ENCODE measurements around the gene SPRY4. TPM values are rescaled to one million over a fixed set of nuclear protein-coding genes. Genes with fewer than 3 reads are reported as not detected.
A peak's percentile ranks its signal among the peaks of the same experiment; 100 is the strongest.

SPRY4 gene
- total RNA-seq, 2 experiments from 2014 or later = 0.05 to 0.27 TPM

DNA sequence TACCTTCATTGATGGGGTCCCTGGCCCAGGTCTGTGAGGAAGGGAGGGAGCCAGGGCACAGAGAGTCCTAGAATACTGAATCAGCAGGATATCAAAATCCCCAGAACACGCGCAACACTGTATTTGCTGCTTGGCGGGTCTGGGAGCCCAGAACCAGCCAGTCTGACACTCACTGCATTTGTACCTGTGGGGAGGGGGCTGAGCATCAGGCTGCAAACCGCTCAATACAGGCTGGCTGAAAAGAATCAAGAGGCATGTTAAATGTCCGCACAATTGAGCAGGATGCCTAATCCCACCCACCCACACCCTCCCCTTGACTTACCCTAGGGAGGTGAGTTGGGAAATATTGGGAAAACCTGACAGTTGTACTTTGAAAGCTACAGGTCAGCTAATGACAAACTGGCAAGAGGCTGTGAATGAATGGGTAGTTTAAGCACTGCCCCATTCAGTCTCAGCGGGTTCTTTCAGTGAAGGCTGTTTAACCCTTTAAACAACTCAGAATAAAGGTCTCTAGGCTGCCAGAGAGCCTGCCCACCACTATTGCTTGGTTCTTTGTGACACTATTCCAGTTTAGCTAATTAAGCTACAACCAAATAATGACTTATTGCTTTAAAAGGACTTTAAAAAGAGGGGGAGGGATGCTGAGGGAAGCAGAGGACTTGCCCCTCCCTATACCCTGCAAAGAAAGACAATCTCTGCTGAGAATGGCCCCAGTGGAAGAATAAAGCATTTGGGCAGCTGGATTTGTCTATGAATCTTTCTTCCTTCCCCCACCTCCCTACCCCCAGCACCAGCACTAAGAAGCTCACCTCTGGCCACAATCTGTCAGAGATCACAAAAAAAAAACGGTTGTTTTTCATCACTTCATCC is 5.0 kb downstream of the SPRY4 start:
- Mint-ChIP-seq H3K4me1 (peaks cover 44% of the 10 kb centered on the region), H3K4me3 (no peak overlapping the region), H3K27ac (no peak overlapping the region), H3K36me3 (ENCODE audit: low read depth) (no peaks in the 10 kb centered on the region), H3K27me3 (peaks cover 27% of the 10 kb centered on the region), H3K9me3 (no peaks in the 10 kb centered on the region)
- ChIA-PET POLR2A (interaction anchor here (0.5 to 0.6 kb wide), 2 partner anchors 10 kb away, joined by 3 to 4 read pairs; no protein-coding TSS in a partner anchor), CTCF (interaction anchor here (0.6 to 1.2 kb wide), 3 partner anchors 10 to 104 kb away, joined by 3 read pairs; no protein-coding TSS in a partner anchor)
- DNase-seq = no peak

DNA sequence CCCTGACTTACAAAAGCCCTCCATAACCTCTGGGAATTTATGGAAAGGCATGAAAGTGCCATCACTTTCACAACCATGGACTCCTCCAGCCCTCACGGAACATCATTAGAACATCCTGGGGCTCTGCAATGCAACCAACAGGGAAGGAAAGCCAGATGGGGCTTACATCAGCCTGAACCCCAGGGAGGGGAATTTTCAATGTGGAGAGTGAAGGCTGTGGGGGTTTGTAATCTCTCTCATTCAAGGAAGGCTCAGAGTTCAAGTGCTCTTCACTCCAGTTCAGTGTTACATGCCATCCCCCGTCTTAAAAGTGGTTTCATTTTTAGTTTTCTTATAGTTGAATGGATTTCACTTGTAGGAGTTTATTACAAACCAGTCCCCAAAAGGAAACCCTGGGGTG is 5.7 kb downstream of the SPRY4 start:
- no peak for DNase-seq
- no peak overlapping the region for H3K27ac Mint-ChIP-seq
- H3K27me3 Mint-ChIP-seq = peaks cover 26% of the 10 kb centered on the region
- H3K4me1 Mint-ChIP-seq = peaks cover 40% of the 10 kb centered on the region
- H3K36me3 Mint-ChIP-seq (ENCODE audit: low read depth) = no peaks in the 10 kb centered on the region
- H3K4me3 Mint-ChIP-seq = no peak overlapping the region
- ChIA-PET POLR2A (interaction anchor here (0.5 kb wide), 1 partner anchor 11 kb away, joined by 3 read pairs; no protein-coding TSS in a partner anchor), CTCF (interaction anchor here (1.2 kb wide), 1 partner anchor 9 kb away, joined by 3 read pairs; no protein-coding TSS in a partner anchor)
- no peaks in the 10 kb centered on the region for H3K9me3 Mint-ChIP-seq

DNA sequence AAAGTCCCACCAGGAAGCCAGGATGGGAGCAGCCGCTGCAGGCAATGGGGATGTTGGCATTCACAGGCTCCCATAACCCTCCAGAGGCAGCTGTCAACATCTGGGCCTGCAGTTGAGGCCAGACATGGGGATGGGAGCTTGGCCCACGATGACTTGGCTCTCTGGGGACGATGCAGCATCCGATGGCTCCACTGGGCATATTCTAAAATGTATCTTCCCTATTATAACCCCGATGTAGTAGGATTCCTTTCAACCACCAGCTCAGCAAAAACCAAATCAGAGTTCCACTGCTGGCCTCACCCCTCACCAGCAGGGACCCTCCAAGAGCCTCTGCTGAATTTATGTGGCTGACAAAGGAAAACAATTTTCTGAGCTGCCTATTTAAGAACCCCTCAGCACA is 7.1 kb downstream of the SPRY4 start:
- no peak overlapping the region for H3K4me3 Mint-ChIP-seq
- H3K27me3 Mint-ChIP-seq = peaks cover 13% of the 10 kb centered on the region
- CTCF ChIA-PET = no interaction called here
- no peaks in the 10 kb centered on the region for H3K9me3 Mint-ChIP-seq
- POLR2A ChIA-PET = no interaction called here
- H3K4me1 Mint-ChIP-seq = peaks cover 33% of the 10 kb centered on the region
- H3K36me3 Mint-ChIP-seq (ENCODE audit: low read depth) = no peaks in the 10 kb centered on the region
- H3K27ac Mint-ChIP-seq = no peak overlapping the region
- no peak for DNase-seq

DNA sequence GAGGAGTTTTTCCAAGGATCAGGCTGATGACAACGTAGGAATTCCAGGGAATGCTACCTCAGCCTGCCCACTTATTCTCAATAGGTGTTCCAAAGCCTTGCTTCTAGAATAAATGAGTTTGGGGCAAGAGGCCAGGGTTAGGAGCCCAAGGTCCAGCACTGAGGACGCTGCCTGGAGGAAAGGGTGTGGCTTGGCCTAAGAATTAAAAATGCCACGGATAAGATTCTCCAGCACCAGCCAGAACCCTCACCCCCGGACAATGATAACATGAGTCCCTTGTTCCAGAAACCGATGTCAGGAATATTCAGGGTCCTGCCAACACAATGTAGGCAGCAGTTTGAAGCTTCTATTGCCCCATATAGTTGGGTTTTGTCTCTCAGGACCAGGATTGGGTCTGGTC is 7.6 kb downstream of the SPRY4 start:
- Mint-ChIP-seq H3K4me3 (no peak overlapping the region), H3K36me3 (ENCODE audit: low read depth) (no peaks in the 10 kb centered on the region), H3K27ac (no peak overlapping the region), H3K9me3 (no peaks in the 10 kb centered on the region), H3K27me3 (peaks cover 9% of the 10 kb centered on the region), H3K4me1 (peaks cover 33% of the 10 kb centered on the region)
- ChIA-PET POLR2A (no interaction called here), CTCF (no interaction called here)
- DNase-seq = no peak

DNA sequence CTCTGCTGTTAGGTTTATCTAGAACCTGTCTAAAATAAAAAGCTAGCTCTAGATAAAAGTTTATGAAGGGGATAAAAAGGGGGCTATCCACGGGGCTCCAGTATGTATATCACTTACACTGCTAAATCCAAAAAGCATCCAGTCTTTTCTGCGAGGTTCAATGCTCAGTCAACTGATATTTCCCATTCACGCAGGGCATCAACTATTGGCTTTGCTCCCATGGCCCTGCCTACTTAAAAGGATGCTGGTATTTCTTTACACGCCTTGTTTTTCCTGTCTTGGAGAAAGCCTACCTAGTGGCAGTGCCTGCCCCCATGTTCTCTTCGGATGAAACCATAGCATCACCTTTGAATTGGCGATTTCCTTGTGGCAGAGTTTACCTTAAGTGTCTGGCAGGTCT is 8.1 kb downstream of the SPRY4 start:
- DNase-seq = no peak
- ChIA-PET CTCF (no interaction called here), POLR2A (no interaction called here)
- Mint-ChIP-seq H3K27ac (no peak overlapping the region), H3K27me3 (peaks cover 7% of the 10 kb centered on the region), H3K4me3 (no peak overlapping the region), H3K36me3 (ENCODE audit: low read depth) (no peaks in the 10 kb centered on the region), H3K9me3 (no peaks in the 10 kb centered on the region), H3K4me1 (peaks cover 33% of the 10 kb centered on the region)

DNA sequence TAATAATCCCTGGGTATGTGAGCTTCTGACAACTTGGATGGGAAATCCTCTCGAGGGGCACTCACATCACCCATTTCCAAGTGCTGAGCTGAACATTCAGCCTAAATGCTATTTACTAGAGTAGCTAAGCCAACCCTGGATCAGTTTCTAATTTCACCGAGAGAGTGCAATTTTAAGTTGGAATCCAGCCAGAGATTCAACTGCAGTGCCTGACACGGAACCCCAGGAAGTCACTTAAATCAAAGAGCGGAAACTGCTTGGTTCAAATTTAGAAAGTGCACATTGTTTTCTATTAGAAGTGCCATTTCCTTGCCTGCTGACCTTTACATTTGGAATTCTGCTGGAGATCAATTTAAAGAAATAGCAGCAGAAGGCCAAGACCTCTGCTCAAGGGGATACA is 8.8 kb downstream of the SPRY4 start:
- peak; percentile 33 for DNase-seq
- no peaks in the 10 kb centered on the region for H3K9me3 Mint-ChIP-seq
- CTCF ChIA-PET = interaction anchor here (1.0 kb wide), 1 partner anchor 27 kb away, joined by 3 read pairs; no protein-coding TSS in a partner anchor

DNA sequence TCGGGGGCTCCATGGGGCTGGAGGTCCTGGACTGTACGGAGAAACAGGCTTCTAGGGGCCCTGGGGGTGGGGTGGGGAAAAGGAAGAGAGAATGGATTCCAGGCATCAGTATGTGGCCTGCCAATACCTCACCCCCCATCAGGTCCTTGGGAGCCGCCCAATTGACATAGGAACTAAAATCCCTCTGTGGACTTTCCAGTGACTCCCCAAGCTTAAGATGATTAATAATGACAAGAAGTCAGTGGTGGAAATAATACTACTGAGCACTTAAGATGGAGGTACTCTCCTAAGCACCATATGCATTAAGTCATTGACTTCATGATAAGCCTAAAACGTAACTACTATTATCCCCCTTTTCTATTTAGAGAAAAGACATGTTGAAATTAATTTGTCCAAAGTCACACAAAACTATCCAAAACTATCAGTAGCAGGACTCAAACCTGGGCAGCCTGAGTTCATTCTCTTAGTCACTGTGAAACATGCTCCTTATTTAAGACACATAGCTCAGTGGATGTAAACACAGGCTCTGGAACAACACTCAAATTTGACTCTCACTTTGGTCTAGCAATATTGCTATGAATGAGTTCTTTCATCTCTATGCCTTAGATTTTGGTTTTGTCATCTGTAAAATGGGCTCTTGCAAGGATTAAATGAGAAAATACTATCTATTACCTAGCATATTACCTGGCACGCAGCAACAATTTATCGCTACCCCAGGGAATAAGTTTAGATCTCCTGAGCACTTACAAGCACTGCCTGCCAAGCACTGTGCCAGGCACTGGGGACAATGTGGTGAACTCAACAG is 9.5 kb downstream of the SPRY4 start:
- peaks cover 2% of the 10 kb centered on the region for H3K27me3 Mint-ChIP-seq
- no peaks in the 10 kb centered on the region for H3K9me3 Mint-ChIP-seq
- ChIA-PET CTCF (interaction anchor here (1.0 kb wide), 1 partner anchor 26 kb away, joined by 3 read pairs; no protein-coding TSS in a partner anchor), POLR2A (no interaction called here)
- no peaks in the 10 kb centered on the region for H3K36me3 Mint-ChIP-seq (ENCODE audit: low read depth)
- peaks cover 26% of the 10 kb centered on the region for H3K4me1 Mint-ChIP-seq
- no peak overlapping the region for H3K4me3 Mint-ChIP-seq
- H3K27ac Mint-ChIP-seq = no peak overlapping the region
- DNase-seq = no peak

More for the DNA sequence above, 8.8 kb downstream of the SPRY4 start:
- no peaks in the 10 kb centered on the region for H3K36me3 Mint-ChIP-seq (ENCODE audit: low read depth)
- POLR2A ChIA-PET = no interaction called here
- H3K4me3 Mint-ChIP-seq = no peak overlapping the region
- H3K27me3 Mint-ChIP-seq = peaks cover 4% of the 10 kb centered on the region
- no peak overlapping the region for H3K27ac Mint-ChIP-seq
- peaks cover 33% of the 10 kb centered on the region for H3K4me1 Mint-ChIP-seq

DNA sequence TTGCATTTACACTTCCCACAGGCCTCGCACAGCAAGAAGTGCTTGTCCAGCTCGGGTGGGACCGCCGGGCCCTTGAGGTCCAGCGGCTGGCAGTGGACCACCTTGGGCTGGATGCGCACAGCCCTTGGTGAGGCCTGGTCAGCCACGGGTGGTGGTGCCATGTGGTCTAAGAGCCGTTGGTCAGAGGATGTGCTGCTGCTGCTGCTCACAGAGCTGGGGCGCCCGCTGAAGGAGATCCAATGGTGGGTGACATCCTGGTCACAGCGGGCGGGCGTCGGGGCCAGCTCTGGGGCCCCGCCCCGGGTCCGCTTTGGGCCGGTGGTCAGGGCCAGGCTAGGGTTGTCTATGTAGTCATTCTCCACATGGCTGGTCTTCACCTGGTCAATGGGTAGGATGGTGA is 10.2 kb downstream of the SPRY4 start:
- Mint-ChIP-seq H3K4me1 (peaks cover 23% of the 10 kb centered on the region), H3K27me3 (peaks cover 2% of the 10 kb centered on the region), H3K27ac (no peak overlapping the region), H3K4me3 (no peak overlapping the region), H3K36me3 (ENCODE audit: low read depth) (no peaks in the 10 kb centered on the region), H3K9me3 (no peaks in the 10 kb centered on the region)
- ChIA-PET CTCF (no interaction called here), POLR2A (no interaction called here)
- DNase-seq = no peak

DNA sequence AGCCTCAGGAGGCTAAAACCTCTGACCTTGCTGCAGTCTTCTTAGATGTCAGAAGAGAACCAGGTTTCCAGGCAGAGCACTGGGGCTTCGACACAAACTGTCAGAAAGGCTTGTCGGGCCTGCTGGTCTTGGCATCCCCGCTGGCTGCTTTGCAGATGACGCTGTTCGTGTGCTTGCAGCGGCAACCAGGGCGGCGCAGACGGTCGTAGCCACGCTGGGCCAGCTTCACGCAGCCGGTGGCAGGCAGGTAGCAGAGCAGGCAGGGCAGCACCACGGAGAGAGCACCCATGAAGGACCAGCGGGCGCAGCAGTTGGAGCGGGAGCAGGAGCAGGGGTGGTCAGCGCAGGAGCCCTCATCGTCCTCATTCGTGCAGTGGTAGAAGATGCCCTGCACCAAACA is 10.7 kb downstream of the SPRY4 start:
- Mint-ChIP-seq H3K4me3 (no peak overlapping the region), H3K27me3 (peaks cover 2% of the 10 kb centered on the region), H3K36me3 (ENCODE audit: low read depth) (no peaks in the 10 kb centered on the region), H3K4me1 (peaks cover 19% of the 10 kb centered on the region), H3K9me3 (no peaks in the 10 kb centered on the region), H3K27ac (no peak overlapping the region)
- CTCF ChIA-PET = no interaction called here
- POLR2A ChIA-PET = no interaction called here
- DNase-seq = no peak

DNA sequence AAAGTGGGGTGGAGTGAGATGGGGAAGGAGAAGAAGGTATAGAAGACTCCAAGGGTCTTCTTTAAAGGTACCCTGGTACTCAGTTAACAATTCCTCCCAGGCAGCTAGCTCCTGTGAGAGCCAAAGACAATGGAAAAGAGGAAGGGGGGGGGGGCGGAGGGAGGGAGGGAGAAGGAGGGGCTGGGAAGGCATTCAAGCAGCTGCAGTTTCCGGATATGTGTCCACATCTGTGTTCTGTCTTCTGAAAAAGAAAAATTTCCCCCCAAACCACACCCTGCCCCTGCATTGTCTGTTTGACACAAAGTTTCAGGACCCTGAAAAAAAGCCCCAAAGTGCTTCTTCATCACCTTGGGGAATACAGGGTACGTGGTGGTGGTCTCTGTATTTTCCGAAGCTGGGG is 11.1 kb downstream of the SPRY4 start:
- peaks cover 2% of the 10 kb centered on the region for H3K27me3 Mint-ChIP-seq
- H3K4me3 Mint-ChIP-seq = no peak overlapping the region
- POLR2A ChIA-PET = no interaction called here
- peaks cover 17% of the 10 kb centered on the region for H3K4me1 Mint-ChIP-seq
- H3K36me3 Mint-ChIP-seq (ENCODE audit: low read depth) = no peaks in the 10 kb centered on the region
- no peaks in the 10 kb centered on the region for H3K9me3 Mint-ChIP-seq
- CTCF ChIA-PET = no interaction called here
- no peak overlapping the region for H3K27ac Mint-ChIP-seq
- DNase-seq = no peak

DNA sequence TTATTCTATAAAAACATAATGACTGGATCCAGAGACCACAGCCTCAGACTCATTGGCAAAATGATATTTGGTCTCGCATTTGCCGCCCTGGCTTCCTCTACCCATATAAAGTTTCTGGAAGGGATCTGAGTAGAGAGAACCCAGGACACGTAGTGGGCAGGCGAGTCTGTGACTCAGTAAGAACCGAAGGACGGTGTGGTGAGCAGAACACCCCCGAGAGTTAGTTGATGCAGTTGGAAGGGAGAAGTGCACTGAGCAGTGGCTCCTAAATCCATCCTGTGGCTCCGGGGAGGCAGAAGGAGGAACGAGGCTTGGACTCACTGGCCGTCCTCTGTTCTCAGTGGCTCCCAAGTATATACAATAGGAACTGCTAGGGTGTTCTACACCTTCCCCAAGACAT is 11.5 kb downstream of the SPRY4 start:
- Mint-ChIP-seq H3K36me3 (ENCODE audit: low read depth) (no peaks in the 10 kb centered on the region), H3K27ac (no peak overlapping the region), H3K27me3 (peaks cover 2% of the 10 kb centered on the region), H3K4me1 (peaks cover 17% of the 10 kb centered on the region), H3K9me3 (no peaks in the 10 kb centered on the region), H3K4me3 (no peak overlapping the region)
- ChIA-PET CTCF (no interaction called here), POLR2A (no interaction called here)
- DNase-seq = no peak

DNA sequence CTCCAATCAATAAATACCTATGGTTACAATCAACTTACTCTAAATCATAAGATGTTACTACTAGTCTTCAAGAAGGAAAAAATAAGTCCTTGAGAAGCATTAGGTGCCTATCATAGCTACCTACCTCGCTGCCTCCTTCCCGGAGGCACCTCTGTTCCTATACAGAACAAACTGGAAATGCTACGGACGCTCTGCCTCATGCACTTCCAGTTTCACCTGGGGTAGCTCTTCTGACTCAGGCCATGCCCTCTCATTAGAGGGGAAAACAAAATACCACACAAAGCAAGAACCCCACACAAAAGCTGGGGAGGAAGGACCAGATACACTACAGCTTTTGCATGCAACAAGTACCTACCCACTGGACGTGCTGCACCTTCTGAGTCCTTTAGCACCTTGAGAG is 12.4 kb downstream of the SPRY4 start:
- Mint-ChIP-seq H3K4me1 (peaks cover 17% of the 10 kb centered on the region), H3K4me3 (no peak overlapping the region), H3K9me3 (no peaks in the 10 kb centered on the region), H3K36me3 (ENCODE audit: low read depth) (no peaks in the 10 kb centered on the region), H3K27me3 (no peaks in the 10 kb centered on the region), H3K27ac (no peak overlapping the region)
- no peak for DNase-seq
- CTCF ChIA-PET = no interaction called here
- POLR2A ChIA-PET = no interaction called here

DNA sequence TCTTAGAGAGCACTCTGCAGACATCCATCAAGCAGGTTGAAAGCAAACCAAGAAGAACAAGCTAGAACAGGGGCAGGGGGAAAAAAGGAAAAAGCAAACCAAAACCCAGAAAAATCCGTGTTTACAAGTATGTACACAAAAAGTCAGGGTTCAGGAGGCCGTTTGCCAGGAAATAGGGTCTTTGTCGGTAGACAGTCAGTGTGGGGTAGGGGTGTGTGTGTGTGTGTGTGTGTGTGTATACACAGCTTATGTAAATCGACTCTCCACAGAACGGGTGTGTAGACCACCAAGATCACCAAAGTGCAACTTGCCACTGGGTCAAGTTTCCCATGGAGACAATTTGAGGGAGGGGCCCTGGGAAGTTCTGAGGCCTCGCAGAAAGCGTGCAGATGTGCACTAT is 13.1 kb downstream of the SPRY4 start:
- H3K27ac Mint-ChIP-seq = no peak overlapping the region
- no peaks in the 10 kb centered on the region for H3K36me3 Mint-ChIP-seq (ENCODE audit: low read depth)
- H3K4me1 Mint-ChIP-seq = peaks cover 15% of the 10 kb centered on the region
- POLR2A ChIA-PET = no interaction called here
- CTCF ChIA-PET = no interaction called here
- no peak overlapping the region for H3K4me3 Mint-ChIP-seq
- no peak for DNase-seq
- no peaks in the 10 kb centered on the region for H3K9me3 Mint-ChIP-seq
- no peaks in the 10 kb centered on the region for H3K27me3 Mint-ChIP-seq
